Measurements from ENCODE around the gene DPP7.

DPP7 gene

DNA sequence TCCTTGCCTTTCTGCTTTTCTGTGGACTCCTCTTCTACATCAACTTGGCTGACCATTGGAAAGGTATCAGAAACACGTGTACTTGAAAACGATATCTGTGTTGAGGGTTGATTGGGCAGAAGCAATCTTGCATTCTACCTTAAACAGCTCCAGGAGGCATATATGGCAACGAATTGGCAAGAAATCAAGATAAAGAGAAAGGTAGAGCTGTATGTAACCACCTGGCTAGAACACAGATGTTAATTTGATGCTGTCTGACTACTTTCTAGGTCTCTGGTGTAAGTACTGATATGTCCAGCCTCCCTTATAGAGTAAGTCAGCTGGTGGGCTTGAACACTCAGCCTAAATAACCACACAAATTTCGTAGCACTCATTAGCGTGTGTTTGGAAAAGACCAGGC lies 26.4 kb downstream of the DPP7 start:
- no peak for DNase-seq (ENCODE audit: low read depth)

DNA sequence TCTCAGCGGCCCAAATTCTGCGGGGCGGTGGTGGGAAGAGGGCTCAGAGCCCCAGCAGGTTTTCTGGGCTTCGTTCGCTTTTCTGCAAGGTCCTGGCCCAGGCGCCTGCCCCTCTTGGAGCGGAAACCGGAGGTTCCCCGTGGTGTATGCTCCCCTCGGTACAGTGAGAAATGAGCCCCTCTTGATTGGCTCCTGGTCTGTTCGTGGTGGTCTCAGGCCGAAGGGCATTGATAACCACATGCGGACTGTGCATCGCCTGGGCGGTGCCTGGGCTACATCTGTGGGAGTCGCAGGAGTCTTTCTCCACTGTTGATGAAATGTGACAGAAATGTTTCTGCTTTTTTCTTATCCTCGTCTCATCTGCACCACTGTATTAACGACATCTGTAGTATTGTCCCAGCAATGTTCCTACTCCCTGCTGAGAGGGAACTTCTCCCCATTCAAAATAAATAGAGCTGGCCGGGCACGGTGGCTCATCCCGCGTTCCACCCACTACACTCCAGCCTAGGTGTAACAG lies 27.1 kb downstream of the DPP7 start:
- no peak for DNase-seq (ENCODE audit: low read depth)

DNA sequence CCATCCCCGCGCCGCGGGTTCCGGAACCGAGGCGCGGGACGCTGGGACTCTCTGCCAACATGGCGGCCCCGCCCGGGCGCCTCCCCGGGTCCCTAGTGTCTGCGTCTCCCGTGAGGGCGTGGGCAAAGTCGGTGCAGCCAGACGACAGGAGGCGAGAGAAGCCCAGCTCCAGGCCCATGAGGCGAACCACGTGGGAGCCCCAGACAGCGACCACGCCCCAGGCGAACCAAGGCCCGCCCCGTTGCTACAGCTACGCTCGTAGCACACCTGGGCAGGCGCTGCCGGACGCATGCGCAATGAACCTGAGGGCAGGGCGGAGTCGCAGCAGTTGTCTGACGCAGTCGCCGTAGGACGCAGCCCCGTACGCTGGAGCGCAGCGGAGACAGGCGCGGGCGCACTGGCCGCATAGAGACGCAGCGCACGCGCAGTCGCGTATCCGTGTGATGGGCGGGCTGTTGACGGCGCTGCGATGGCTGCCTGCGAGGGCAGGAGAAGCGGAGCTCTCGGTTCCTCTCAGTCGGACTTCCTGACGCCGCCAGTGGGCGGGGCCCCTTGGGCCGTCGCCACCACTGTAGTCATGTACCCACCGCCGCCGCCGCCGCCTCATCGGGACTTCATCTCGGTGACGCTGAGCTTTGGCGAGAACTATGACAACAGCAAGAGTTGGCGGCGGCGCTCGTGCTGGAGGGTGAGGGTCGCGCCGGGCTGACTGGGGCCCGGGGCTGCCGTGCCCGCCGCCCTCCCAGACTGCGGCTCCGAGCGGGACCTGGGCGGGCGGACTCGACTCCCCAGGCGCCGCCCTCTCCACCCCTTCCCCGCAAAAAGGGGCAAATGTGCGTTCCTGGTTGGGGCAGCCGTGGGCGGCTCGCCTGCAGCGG lies 27.8 kb downstream of the DPP7 start, which contains the start of gene MAN1B1:
MAN1B1 (plus strand) TSS at position 455 of the 878 bp plus-strand sequence; CDS start at position 470, 15 bp downstream.
- peak; percentile 100 for DNase-seq (ENCODE audit: low read depth)

DNA sequence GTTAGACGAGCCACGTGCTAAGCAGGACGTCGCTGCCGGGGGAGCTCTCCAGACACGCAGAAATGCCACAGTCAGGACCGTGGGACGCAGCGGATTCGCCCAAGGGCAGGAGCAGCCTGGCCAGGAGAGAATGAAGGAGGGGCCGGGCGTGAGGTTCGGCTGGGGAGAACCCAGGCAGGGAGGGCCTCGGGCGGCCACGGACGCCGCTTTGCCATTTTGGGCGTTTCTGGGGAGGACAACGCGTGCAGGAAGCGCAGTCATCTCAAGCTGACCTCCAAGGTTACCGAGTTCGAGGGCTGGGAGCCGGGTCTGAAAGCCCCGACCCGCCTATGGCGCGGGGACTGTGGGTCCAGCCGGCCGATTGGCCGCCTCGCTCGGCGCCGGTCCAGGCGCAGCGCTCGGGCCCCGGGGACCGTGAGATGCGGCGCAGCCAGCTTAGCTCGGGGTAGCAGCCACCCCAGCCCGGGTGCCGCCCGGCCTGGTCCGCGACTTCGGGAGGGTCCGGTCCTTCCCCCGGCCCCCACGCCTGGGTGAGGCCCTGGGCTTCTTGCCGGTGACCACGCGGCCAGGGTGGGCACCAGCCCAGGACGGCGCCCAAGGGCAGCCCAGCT lies 28.5 kb downstream of the DPP7 start:
- no peak for DNase-seq (ENCODE audit: low read depth)

- no peak for DNase-seq (ENCODE audit: low read depth)
Measured at GRCh38 chr9:137084526-137084925, 30.0 kb downstream of the DPP7 start.

DNA sequence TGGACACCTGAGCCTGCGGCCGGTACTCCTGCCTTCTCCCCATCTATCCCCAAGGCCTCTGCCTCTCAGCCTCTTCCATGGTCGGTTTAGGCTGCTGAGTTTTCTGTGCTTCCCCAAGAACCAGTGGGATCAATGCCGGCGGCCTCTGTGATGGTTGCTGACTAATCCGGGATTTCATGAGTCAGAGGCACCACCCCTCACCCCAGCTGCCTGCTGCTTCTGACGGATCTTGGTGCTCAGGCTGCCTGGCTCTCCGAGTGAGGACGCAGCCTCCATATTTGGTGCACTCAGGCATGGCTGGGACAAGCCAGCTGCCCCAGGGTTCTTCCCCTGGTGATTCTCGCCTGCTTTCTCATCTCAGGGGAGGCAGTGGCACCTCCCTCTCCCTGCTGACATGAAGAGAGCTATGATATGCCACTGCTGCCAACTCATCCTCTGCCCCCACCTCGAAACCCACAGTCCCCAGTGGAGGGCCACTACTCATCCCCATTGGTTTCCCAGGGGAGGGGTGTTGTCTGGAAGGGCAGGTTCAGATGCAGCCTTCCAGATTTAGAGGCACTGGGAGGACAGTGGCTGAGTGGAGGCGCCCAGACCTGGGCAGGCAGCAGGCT lies 31.0 kb downstream of the DPP7 start:
- no peak for DNase-seq (ENCODE audit: low read depth)

GRCh38 chr9:137082925-137083290 lies 31.6 kb downstream of the DPP7 start:
- DNase-seq (ENCODE audit: low read depth): no peak

- DNase-seq (ENCODE audit: low read depth): no peak
Measured at GRCh38 chr9:137082222-137082924, 32.2 kb downstream of the DPP7 start.

- no peak for DNase-seq (ENCODE audit: low read depth)
Measured at GRCh38 chr9:137080260-137081122, 34.0 kb downstream of the DPP7 start.

GRCh38 chr9:137079401-137079787 lies 35.1 kb downstream of the DPP7 start:
- DNase-seq (ENCODE audit: low read depth): no peak

DNA sequence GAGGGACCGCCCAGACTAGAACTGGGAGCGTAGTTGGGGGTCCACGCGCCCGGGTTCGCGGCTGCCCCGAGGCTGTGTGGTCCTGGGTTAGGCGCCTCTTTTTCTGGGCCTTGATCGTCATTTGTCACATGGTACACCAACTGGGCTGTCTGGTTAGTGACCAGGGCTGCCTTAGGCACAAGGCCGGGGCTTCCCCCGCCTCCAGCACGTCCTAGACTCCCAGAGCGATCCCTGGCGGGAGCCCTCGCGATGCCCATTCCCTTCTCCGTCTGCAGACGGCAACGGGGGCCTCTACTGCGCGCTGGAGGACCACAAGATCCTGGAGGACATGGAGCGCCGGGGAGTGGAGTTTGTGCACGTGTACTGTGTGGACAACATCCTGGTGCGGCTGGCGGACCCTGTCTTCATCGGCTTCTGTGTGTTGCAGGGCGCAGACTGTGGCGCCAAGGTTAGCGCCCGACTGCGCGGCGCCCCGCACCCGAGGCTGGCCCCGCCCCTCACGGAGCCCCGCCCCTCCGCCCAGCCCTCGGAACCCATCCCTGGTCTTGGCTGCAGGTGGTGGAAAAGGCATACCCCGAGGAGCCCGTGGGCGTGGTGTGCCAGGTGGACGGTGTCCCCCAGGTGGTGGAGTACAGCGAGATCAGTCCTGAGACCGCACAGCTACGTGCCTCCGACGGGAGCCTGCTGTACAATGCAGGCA lies 35.7 kb downstream of the DPP7 start:
- DNase-seq (ENCODE audit: low read depth): no peak

GRCh38 chr9:137077758-137078693 lies 36.5 kb downstream of the DPP7 start:
- peak; percentile 38 for DNase-seq (ENCODE audit: low read depth)

- DNase-seq (ENCODE audit: low read depth): peak; percentile 30
Measured at GRCh38 chr9:137077010-137077747, 37.4 kb downstream of the DPP7 start, which contains the start of gene UAP1L1. Gene UAP1L1 (plus strand): TSS chr9:137077517. CDS start chr9:137077533, 16 bp downstream.

DNA sequence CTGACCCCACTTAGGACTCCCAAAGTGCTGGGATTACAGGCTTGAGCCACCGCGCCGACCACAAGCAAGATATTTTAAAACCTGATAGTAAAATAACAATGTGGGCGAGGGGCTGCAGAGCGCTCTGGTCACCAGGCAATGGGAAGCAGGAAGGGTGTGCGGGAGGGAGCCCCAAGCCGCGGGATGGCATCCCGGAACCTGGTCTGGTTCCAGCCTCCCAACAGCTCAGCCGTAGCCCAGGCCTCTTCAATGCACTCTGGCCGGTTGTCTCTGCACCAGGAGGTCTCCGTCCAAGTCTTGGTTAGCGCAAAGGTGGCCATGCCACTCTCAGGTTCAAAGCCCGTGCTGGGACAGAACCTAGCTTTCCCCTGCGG lies 37.9 kb downstream of the DPP7 start:
- DNase-seq (ENCODE audit: low read depth): no peak

DNA sequence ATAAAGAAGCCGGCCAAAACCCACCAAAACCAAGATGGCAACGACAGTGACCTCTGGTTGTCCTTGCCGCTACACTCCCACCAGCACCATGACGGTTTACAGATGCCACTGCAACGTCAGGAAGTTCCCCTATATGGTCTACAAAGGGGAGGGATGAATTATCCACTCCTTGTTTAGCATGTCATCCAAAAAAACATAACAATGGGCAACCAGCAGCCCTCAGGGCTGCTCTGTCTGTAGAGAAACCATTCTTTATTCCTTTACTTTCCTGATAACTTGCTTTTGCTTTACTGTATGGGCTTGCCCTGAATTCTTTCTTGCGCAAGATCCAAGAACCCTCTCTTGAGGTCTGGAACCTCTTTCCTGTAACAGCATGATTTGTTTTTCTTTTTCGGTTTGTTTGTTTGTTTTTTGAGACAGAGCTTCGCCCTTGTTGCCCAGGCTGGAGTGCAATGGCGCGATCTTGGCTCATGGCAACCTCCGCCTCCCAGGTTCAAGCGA lies 39.2 kb downstream of the DPP7 start:
- no peak for DNase-seq (ENCODE audit: low read depth)

DNA sequence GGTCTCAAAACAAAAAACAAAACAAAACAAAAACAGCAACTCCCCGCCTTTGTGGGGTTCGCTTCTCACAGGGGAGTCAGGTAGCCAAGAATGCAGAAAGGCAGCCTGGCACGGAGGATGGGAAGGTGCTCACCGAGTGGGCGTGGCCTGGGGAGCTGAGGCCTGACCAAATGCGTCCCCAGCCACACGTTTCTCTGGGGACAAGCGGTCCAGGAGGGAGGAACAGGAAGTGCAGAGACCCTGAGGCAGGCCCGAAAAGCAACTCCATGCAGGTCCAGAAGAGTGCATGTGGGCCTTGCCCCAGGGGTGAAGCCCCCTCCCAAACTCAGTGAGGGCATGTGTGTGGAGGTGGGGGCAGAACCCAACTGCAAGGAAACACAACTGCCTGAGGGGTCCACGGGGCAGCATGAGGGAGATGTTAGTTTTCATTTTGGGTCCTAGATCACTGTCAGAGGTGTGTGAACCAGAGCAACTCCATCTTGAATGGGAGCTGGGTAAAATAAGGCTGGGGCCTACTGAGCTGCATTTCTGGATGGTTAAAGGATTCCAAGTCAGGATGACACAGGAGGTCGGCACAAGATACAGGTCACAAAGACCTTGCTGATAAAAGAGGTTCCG lies 39.8 kb downstream of the DPP7 start:
- no peak for DNase-seq (ENCODE audit: low read depth)

DNA sequence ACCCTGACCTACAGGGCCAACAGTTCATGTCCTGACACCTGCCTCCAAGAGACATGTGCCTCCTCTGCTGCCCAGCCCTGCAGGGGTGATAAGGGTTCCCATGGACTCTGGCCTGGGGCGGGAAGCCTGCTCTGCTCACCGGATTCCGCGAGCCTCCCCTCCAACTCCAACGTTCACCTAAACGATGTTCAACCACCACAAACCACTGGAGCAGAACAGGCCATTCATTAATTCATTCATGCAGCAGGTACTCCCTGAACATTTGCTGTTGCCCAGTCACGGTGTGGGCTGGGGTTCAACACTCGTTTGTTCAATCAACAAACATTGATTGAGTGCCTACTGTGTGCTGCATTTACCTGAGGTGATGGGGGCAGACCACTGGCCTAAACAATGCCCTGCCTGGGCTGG lies 40.5 kb downstream of the DPP7 start:
- no peak for DNase-seq (ENCODE audit: low read depth)

DNA sequence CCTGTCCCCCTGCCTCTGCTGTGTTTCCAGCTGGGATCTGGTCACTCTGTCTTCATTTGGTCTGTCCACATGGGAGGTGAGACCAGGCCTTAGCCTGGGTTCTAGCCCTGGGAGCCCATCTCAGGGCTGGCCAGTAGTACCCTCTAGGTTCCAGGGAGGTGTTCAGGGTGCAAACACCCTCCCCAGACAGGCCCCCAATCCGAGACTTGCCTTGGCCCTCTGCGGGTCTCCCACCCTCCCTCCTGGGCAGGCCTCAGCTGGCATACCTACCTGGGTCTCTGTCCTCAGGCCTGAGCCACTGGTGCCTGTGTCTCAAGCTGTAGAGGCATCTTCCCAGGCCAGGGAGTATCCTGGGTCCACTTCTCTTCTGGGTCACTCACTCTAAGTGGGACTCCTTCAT lies 43.3 kb downstream of the DPP7 start:
- no peak for DNase-seq (ENCODE audit: low read depth)

Measured in stimulated activated CD8-positive, alpha-beta memory T cell treated with anti-CD3 and anti-CD28 coated beads, Interleukin-4, amount 100 ng/mL, for 24 hours (primary cell).